Duodenal mucosa (tissue), 2 donors: ENCODE data around the gene COL24A1.
"Not testable (repeated sequence)": the region's sequence is repeated elsewhere in the genome, so short reads cannot be mapped to it uniquely, and the experiment has no call there.

Experiments used
- H3K27ac ChIP-seq: one replicate; pipeline ENCODE4 v1.7.0; 2013; ENCODE audit warnings: low read depth, low read length
- H3K27me3 ChIP-seq, 2 donors: one replicate each; pipeline ENCODE4 v1.7.0; 2013; ENCODE audit warnings: low read length in 2 of 2, control low read depth in 1 of 2; ENCODE audit not compliant: insufficient read depth in 2 of 2, control insufficient read depth in 1 of 2
- H3K36me3 ChIP-seq, 2 donors: one replicate each; pipeline ENCODE4 v1.7.0; 2013; ENCODE audit warnings: low read length in 2 of 2, control low read depth in 1 of 2; ENCODE audit not compliant: insufficient read depth in 2 of 2, control insufficient read depth in 1 of 2
- H3K4me1 ChIP-seq, 2 donors: one replicate each; pipeline ENCODE4 v1.7.0; 2013; ENCODE audit warnings: low read length in 2 of 2, control low read depth in 1 of 2; ENCODE audit not compliant: insufficient read depth in 2 of 2, control insufficient read depth in 1 of 2
- H3K4me3 ChIP-seq, 2 donors: one replicate each; pipeline ENCODE4 v1.7.0; 2013; ENCODE audit warnings: low read length in 2 of 2, low read depth in 1 of 2
- H3K9ac ChIP-seq, 2 donors: one replicate each; pipeline ENCODE4 v1.7.0; 2013; ENCODE audit warnings: low read length in 2 of 2, low read depth in 1 of 2
- H3K9me3 ChIP-seq, 2 donors: one replicate each; pipeline ENCODE4 v1.7.0; 2013; ENCODE audit warnings: low read length in 2 of 2, control low read depth in 1 of 2; ENCODE audit not compliant: control insufficient read depth in 1 of 2

Gene COL24A1

DNA sequence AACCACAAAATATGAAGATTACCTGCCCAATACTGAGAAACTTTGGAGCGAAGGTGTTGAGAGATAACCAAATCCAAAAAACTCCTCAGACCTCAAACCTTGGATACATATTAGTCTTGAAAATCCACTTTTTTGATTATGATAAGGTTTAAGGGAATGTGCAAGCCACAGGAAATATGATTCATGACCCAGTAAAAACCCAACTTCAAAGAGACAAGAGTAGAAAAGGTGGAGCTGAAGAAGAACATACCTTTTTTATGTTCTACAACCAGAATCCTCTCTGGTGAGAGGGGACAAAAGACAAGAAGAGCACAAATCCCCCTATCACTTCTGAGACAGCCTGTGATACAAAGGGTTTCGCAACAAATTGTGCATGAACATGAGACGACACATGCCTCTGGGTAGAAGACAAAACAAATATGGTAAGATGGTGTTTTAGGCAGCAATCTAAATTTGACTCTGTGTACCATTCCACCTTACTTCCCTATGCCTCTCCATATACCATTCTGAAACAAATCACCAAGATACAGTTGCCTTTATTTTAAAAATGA is 37.3 kb downstream of the COL24A1 start:
- H3K4me3 ChIP-seq = no peak overlapping the region
- H3K27ac ChIP-seq = no peak overlapping the region
- H3K4me1 ChIP-seq = no peaks in the 10 kb centered on the region
- no peaks in the 10 kb centered on the region for H3K36me3 ChIP-seq
- H3K9me3 ChIP-seq = no peaks in the 10 kb centered on the region
- no peak overlapping the region for H3K9ac ChIP-seq
- no peaks in the 10 kb centered on the region for H3K27me3 ChIP-seq

DNA sequence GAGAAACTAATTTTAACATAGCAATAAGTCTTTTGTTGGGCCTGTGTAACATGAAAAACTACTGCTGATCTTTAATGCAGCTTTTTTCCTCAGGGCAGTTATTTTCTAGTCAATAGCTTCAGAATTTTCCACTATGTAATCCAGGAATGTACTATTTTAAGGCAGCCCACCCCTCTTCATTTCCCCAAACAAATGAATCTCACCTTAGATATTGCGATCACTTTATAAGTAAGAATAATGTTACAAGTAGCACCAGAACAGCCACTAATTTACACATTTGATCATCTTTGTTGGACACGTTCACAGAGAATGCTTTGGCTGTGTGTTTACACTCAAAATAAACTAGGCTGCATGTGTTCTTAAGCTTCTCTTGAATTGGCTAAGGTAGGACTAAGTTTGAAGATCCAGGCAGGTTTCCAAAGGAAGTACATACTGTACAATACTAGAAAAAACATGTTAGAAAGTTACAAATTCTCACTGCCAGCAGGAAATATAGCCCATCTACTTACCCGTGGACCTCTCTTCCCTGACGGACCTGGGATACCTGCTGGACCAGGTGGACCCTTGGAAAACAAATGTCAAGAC is 41.7 kb downstream of the COL24A1 start:
- Histone ChIP-seq H3K36me3 (no peaks in the 10 kb centered on the region), H3K27ac (no peak overlapping the region), H3K9ac (no peak overlapping the region), H3K27me3 (no peaks in the 10 kb centered on the region), H3K4me3 (no peak overlapping the region), H3K4me1 (no peaks in the 10 kb centered on the region), H3K9me3 (no peaks in the 10 kb centered on the region)

DNA sequence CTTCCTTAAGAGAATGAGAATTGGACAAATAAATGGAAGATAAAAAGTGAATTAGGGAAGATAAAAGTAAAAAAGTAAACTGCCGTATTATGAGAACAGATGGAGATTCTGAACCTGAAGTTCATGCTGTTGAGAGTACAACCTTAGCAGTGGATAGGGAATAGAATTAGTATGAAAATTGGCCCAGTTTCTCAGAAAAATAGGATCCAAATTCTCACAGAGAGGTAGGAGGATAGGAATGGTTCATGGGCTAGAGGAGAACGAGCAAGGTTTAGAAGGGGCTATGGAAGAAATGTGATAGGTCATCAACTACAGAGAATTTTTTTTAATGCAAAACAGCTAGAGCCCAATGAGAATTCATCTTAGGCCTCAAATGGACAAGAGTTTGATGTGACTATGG is 42.3 kb downstream of the COL24A1 start:
- Histone ChIP-seq H3K4me1 (no peaks in the 10 kb centered on the region), H3K4me3 (no peak overlapping the region), H3K27ac (no peak overlapping the region), H3K27me3 (no peaks in the 10 kb centered on the region), H3K36me3 (no peaks in the 10 kb centered on the region), H3K9ac (no peak overlapping the region), H3K9me3 (no peaks in the 10 kb centered on the region)

DNA sequence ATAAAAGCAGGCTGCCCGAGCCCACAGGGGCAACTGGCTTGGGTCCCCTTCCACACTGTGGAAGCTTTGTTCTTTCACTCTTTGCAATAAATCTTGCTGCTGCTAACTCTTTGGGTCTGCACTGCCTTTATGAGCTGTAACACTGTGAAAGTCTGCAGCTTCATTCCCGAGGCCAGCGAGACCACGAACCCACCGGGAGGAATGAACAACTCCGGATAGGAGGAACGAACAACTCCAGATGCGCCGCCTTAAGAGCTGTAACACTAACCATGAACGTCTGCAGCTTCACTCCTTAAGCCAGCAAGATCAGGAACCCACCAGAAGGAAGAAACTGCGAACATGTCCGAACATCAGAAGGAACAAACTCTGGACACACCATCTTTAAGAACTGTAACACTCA is 45.0 kb downstream of the COL24A1 start:
- not testable (repeated sequence) for H3K36me3 ChIP-seq, H3K9ac ChIP-seq, H3K4me1 ChIP-seq, H3K9me3 ChIP-seq, H3K27ac ChIP-seq, H3K4me3 ChIP-seq, H3K27me3 ChIP-seq

DNA sequence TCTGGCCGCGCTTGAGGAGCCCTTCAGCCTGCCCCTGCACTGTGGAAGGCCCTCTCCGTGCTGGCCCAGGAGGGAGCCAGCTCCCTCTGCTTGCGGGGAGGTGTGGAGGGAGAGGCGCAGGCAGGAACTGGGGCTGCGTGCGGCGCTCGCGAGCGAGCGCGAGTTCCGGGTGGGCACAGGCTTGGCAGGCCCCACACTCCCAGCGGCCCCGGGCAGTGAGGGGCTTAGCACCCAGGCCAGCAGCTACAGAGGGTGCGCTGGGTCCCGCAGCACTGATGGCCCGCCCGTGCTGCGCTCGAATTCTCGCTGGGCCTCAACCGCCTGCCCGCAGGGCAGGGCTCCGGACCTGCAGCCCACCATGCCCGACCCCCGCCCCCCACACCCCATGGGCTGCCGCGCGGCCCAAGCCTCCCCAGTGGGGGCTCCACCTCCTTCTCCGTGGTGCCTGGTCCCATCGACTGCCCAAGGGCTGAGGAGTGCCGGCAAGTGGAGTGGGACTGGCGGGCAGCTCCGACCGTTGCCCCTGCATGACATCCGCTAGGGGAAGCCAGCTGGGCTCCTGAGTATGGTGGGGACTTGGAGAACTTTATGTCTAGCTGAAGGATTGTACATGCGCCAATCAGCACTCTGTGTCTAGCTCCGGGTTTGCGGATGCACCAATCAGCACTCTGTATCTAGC is 46.0 kb downstream of the COL24A1 start:
- Histone ChIP-seq H3K9ac (no peak overlapping the region), H3K27ac (no peak overlapping the region), H3K27me3 (no peaks in the 10 kb centered on the region), H3K36me3 (no peaks in the 10 kb centered on the region), H3K4me1 (no peaks in the 10 kb centered on the region), H3K9me3 (no peaks in the 10 kb centered on the region), H3K4me3 (no peak overlapping the region)

DNA sequence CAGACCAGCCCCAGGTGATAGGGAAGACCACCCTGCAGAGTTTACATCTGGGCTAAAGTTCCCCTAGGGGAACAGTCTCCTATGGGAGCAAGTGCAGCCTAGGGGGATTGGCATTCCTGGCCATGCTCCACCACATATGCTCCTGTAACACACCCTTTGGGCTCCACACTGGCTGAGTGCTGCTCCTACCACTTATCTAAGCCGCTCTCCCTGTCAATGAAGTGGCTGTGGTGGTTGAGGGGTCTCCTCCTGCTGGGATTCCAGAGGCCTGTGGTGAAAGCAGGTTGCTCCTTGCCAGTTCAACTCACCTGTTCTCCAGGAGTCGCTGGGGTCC is 51.1 kb downstream of the COL24A1 start:
- no peak overlapping the region for H3K9ac ChIP-seq

DNA sequence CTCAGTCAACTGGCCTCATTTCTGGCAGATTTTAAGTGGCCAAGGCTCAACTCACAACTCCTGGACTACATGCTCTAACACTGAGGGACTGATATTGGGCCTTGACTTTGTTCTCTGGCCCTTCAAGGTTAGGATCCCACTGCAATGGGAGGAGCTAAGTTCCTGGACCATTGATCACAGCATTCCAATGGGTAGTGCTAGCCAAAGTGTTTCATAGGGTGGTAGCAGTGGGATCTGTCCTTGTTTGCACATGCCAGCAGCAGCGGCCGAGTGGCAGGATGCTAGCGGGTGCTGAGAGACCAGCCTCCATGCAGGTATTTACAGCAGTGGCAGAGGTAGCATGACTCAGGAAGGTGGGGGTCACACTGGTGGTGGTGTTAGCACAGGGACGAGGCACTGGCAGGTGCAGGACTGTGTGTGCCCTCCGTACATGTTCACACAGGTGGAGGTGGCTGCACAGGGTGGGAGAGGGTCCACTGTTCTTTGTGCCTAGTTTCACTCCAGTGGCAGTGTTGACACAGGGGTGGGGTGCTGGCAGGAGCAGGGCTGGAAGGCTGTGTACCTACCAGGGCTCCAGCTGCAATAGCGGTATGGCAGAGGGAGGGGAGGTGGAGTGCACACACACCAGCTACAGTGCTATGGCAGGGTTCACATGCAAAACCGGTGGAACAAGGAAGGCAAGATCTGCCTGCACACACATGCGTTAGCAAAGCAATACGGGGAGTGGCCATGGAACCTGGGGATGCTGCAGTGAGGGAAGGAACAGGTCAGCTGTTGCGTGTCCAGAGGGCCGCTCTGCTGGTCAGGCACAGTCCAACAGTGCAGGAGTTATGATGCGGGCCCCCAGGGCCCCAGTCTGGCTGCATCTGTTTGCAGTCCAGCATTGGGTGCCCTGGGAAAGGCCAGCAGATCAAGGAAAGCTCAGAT is 51.7 kb downstream of the COL24A1 start:
- no peak overlapping the region for H3K9ac ChIP-seq
- no peaks in the 10 kb centered on the region for H3K4me1 ChIP-seq
- H3K9me3 ChIP-seq = no peaks in the 10 kb centered on the region
- H3K4me3 ChIP-seq = no peak overlapping the region
- H3K36me3 ChIP-seq = no peaks in the 10 kb centered on the region
- H3K27ac ChIP-seq = no peak overlapping the region
- H3K27me3 ChIP-seq = no peaks in the 10 kb centered on the region

More for the DNA sequence above, 51.1 kb downstream of the COL24A1 start:
- H3K27me3 ChIP-seq = no peaks in the 10 kb centered on the region
- H3K27ac ChIP-seq = no peak overlapping the region
- H3K36me3 ChIP-seq = no peaks in the 10 kb centered on the region
- H3K9me3 ChIP-seq = no peaks in the 10 kb centered on the region
- H3K4me1 ChIP-seq = no peaks in the 10 kb centered on the region
- no peak overlapping the region for H3K4me3 ChIP-seq

DNA sequence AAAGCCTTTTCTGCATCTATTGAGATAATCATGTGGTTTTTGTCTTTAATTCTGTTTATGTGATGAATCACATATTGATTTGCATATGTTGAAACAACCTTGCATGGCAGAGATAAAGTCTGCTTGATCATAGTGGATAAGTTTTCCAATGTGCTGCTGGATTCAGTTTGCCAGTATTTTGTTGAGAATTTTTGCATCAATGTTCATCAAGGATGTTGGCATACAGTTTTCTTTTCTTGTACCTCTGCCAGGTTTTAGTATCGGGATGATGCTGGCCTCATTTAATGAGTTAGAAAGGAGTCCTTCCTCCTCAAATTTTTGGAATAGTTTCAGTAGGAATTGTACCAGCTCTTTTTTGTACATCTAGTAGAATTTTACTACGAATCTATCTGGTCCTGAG is 55.0 kb downstream of the COL24A1 start:
- H3K27me3 ChIP-seq = no peaks in the 10 kb centered on the region
- H3K4me3 ChIP-seq = no peak overlapping the region
- no peaks in the 10 kb centered on the region for H3K36me3 ChIP-seq
- no peaks in the 10 kb centered on the region for H3K4me1 ChIP-seq
- no peak overlapping the region for H3K27ac ChIP-seq
- no peaks in the 10 kb centered on the region for H3K9me3 ChIP-seq
- no peak overlapping the region for H3K9ac ChIP-seq

DNA sequence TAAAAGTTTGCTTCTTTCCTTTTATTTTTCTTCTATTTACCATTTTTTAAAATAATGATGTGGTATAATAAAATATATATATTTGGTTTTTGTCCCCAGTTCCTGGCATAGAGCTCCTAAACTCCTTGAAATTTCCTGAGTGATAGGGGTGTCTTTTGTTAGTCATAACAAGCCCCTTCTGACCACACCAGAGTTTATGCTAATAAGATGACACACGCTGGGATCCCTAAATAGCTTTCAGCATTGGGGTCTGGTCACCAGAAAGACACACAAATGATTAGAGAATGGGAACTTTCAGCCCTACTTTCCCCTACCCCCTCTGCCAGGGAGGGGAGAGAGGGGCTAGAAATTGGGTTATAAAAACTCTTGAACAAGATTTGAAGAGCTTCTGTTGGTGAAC is 56.2 kb downstream of the COL24A1 start:
- Histone ChIP-seq H3K27me3 (no peaks in the 10 kb centered on the region), H3K9ac (no peak overlapping the region), H3K4me1 (no peaks in the 10 kb centered on the region), H3K9me3 (no peaks in the 10 kb centered on the region), H3K4me3 (no peak overlapping the region), H3K27ac (no peak overlapping the region), H3K36me3 (no peaks in the 10 kb centered on the region)

DNA sequence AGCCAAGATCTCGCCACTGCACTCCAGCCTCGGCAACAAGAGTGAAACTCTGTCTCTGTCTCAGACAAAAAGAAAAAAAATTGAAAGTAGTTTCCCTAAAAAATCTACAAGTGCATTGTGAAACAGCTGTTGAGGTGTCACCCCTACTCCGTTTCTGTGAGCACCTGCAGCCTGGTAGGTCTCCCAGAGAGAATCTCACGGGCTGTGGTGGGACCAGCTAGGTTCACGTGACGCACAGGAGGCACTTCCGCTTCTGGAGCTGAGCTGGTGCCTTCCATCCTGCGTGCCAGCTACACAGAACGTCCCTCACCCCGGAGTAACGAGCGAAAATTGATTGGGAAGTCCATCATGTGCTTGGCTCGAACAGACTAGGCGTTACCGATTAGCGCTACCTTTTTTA is 66.8 kb downstream of the COL24A1 start:
- H3K4me3 ChIP-seq = no peak overlapping the region
- H3K9me3 ChIP-seq = no peaks in the 10 kb centered on the region
- no peak overlapping the region for H3K27ac ChIP-seq
- H3K36me3 ChIP-seq = no peaks in the 10 kb centered on the region
- no peaks in the 10 kb centered on the region for H3K27me3 ChIP-seq
- H3K9ac ChIP-seq = no peak overlapping the region
- H3K4me1 ChIP-seq = no peaks in the 10 kb centered on the region
